ENCODE results near the gene BDH1.

Gene BDH1

GRCh38 chr3:197547306-197548011 lies 8.3 kb downstream of the BDH1 start:
- no peak for DNase-seq (ENCODE audit: low spot score)

GRCh38 chr3:197546307-197547085 lies 9.3 kb downstream of the BDH1 start:
- DNase-seq (ENCODE audit: low spot score) = no peak

- DNase-seq (ENCODE audit: low spot score) = no peak
Measured at GRCh38 chr3:197545571-197545970, 10.2 kb downstream of the BDH1 start.

- DNase-seq (ENCODE audit: low spot score) = no peak
Measured at GRCh38 chr3:197545101-197545500, 10.7 kb downstream of the BDH1 start.

- DNase-seq (ENCODE audit: low spot score) = no peak
Measured at GRCh38 chr3:197542741-197543454, 12.9 kb downstream of the BDH1 start.

GRCh38 chr3:197541756-197542539 lies 13.8 kb downstream of the BDH1 start:
- DNase-seq (ENCODE audit: low spot score) = no peak

GRCh38 chr3:197540961-197541377 lies 14.8 kb downstream of the BDH1 start:
- DNase-seq (ENCODE audit: low spot score) = no peak

- no peak for DNase-seq (ENCODE audit: low spot score)
Measured at GRCh38 chr3:197539651-197540051, 16.1 kb downstream of the BDH1 start.

GRCh38 chr3:197533927-197534725 lies 21.6 kb downstream of the BDH1 start:
- no peak for DNase-seq (ENCODE audit: low spot score)

- DNase-seq (ENCODE audit: low spot score) = no peak
Measured at GRCh38 chr3:197533396-197533795, 22.4 kb downstream of the BDH1 start.

- no peak for DNase-seq (ENCODE audit: low spot score)
Measured at GRCh38 chr3:197532388-197532787, 23.4 kb downstream of the BDH1 start.

- no peak for DNase-seq (ENCODE audit: low spot score)
Measured at GRCh38 chr3:197528190-197528589, 27.6 kb downstream of the BDH1 start.

GRCh38 chr3:197527569-197527968 lies 28.2 kb downstream of the BDH1 start:
- no peak for DNase-seq (ENCODE audit: low spot score)

- DNase-seq (ENCODE audit: low spot score) = no peak
Measured at GRCh38 chr3:197525706-197526105, 30.1 kb downstream of the BDH1 start.

GRCh38 chr3:197524128-197524527 lies 31.6 kb downstream of the BDH1 start:
- no peak for DNase-seq (ENCODE audit: low spot score)

- DNase-seq (ENCODE audit: low spot score) = no peak
Measured at GRCh38 chr3:197523526-197523925, 32.2 kb downstream of the BDH1 start.

- DNase-seq (ENCODE audit: low spot score) = no peak
Measured at GRCh38 chr3:197522881-197523441, 32.8 kb downstream of the BDH1 start.

- DNase-seq (ENCODE audit: low spot score) = no peak
Measured at GRCh38 chr3:197522183-197522715, 33.5 kb downstream of the BDH1 start.

GRCh38 chr3:197521277-197522182 lies 34.2 kb downstream of the BDH1 start:
- DNase-seq (ENCODE audit: low spot score) = no peak

Data from CD4-positive, alpha-beta T cell treated with Interleukin-6 at 100 ng/mL for 8 hours (primary cell).